Stimulated activated CD8-positive, alpha-beta memory T cell treated with anti-CD3 and anti-CD28 coated beads, Interleukin-2, amount 100 ng/mL, for 48 hours (primary cell): Measurements from ENCODE around the gene KRTAP6-2.

Experiments used
- DNase-seq, 2 donors: peaks; one replicate each; pipeline ENCODE4 v3.0.0-alpha.2; 2020; ENCODE audit warnings: low read depth in 2 of 2

Gene KRTAP6-2

DNA sequence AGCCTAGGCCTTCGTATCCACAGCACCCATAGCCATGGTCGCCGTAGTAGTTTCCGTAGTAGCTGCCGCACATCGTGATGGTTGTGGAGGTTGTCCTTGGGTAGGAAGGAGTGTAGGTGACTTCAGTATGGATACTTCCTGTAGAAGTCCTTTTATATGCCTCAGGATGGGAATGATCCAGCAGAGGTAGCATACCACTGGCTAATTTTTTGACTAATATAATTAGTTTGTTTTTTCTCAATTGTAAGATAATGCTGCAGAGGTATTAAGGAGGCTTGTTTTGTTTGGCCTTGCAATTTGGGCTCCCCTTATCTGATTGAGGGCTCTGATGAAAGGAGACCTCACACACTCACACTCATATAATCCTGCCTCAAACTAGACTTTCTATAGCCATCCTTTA, at the start of gene KRTAP6-2:
KRTAP6-2 (minus strand) TSS at position 101 of the 400 bp plus-strand sequence; CDS start at position 73, 28 bp downstream.
- no peak for DNase-seq

DNA sequence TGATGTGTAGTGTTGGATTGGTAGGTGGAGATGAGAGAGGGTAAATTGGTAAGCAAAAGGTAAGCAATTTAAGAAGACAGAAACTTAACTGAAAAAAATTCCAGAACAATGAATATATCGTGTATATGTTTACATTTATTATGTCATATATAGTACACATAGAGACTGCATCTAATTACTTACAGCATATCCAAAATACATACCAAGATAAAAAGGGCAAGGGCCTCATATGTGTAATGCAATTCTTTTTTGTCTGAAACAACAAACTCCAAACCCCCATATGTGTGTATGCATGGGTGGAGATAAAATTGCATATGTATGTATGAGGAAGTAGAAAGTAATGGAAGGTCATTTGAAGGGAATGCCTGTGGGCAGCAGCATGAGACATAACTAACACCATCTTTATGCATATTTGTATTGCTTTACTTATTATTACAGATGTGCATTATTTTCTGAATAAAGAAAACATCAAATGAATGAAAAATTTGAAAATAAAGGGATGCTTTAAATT, 48.3 kb upstream of the KRTAP6-2 start:
- no peak for DNase-seq

DNA sequence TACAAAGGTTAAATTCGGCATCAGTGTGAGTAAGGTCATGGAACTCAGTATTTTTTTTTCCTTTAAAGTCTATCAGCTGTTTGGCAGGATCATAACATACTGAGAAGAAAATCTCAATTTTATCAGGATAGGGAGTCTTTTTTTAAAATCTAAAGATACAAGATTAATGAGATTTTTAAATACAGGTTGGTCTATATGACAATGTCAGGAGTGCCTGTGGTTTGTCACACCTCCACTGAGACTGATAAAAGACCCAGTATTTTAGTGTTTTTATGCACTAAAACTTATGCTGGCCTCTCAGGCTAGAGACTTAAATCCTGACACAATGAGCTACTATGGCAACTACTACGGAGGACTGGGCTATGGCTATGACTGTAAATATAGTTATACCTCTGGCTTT, 43.9 kb upstream of the KRTAP6-2 start, which contains the start of gene KRTAP20-3:
KRTAP20-3 (plus strand) TSS at position 301 of the 400 bp plus-strand sequence.
- no peak for DNase-seq

- DNase-seq, result no peak
Observed at GRCh38 chr21:30638686-30639085, 40.0 kb upstream of the KRTAP6-2 start.

DNA sequence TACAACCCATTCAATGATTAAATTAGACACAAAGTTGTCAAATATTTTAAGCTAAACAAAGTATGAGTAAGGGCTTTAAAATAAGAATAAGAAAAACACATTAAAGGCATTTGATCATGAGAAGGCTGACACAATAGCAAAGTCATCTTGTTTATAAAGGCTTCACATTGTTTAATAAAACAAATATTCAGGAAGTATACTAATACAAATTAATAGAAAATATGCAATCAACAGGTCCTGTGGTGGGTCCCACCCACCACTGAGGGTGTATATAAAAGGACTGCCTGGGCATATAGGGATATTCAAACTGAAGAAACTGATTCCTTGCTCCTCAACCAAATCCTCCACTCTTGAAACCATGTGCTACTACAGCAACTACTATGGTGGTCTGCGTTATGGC, 36.2 kb upstream of the KRTAP6-2 start, which contains the start of gene KRTAP20-2:
KRTAP20-2 (plus strand) TSS at position 301 of the 400 bp plus-strand sequence; CDS start at position 359, 58 bp downstream.
- no peak for DNase-seq

DNA sequence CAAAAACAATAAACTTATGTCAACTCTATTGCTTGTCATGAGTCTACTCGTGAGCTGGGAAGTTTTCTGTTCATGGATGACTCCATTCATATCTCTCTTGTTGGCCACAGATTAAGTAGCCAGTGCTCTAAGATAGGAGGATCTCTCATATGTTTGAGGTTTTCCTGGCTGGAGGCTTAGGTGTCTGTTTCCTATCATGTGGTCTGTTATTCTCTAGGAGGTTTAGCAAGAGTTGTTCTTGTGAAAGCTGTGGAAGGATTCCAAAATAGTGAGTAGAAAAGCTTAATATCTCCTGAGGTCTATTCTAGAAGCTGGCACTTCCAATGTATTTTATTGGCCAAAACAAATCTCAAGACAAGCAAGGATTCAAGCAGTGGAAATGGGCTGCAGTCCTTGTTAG, 30.5 kb upstream of the KRTAP6-2 start:
- DNase-seq, result no peak

GRCh38 chr21:30628109-30628508, 29.4 kb upstream of the KRTAP6-2 start:
- DNase-seq, result no peak

GRCh38 chr21:30625449-30626165, 26.9 kb upstream of the KRTAP6-2 start:
- DNase-seq, result no peak

GRCh38 chr21:30623362-30623761, 24.7 kb upstream of the KRTAP6-2 start:
- no peak for DNase-seq

- DNase-seq, result no peak
Observed at GRCh38 chr21:30620522-30620921, 21.8 kb upstream of the KRTAP6-2 start, which contains the start of gene KRTAP20-4. Gene KRTAP20-4 (plus strand): TSS chr21:30620627.

DNA sequence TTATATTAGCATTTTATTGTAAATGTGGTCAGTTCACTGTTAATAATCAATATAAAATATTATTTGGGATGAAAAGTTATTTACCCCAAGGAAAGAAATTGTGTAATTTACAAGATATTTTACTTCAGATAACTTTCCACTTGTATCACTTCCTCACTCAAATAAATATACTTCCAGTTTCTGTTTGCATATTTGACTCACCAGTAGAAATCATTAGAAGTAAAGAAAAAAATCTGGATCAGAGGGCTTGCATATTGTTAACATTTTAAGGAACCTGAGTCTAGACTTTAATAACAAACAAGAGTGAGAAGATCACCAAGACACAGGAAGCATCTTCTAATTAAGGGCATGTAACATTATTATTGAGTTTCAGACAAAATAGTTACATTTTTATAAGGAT, 21.4 kb upstream of the KRTAP6-2 start:
- DNase-seq, result no peak

DNA sequence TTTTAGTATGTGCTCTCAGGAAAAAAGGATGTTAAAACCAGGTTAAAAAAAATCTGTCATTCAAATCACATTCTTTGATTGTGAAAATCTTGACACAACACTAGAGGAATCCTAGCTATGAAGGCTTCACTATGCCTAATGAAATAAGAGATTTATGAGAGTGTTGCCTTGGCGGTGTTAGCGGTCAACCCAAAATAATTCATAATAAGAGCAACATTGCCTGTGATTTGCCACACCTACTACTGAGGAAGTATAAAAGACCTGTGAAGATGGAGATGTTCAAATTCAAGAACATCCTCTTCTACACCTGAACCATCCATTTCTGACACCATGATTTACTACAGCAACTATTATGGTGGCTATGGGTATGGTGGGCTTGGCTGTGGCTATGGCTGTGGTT, 17.4 kb upstream of the KRTAP6-2 start, which contains the start of gene KRTAP20-1:
KRTAP20-1 (plus strand) TSS at position 301 of the 400 bp plus-strand sequence; CDS start at position 331, 30 bp downstream.
- DNase-seq, result no peak

- DNase-seq, result no peak
Observed at GRCh38 chr21:30615199-30615598, 16.5 kb upstream of the KRTAP6-2 start.

- no peak for DNase-seq
Observed at GRCh38 chr21:30613836-30614235, 15.1 kb upstream of the KRTAP6-2 start, which contains the start of gene KRTAP6-1. Gene KRTAP6-1 (minus strand): TSS chr21:30613930. CDS start chr21:30613904, 26 bp downstream.

GRCh38 chr21:30612132-30612531, 13.4 kb upstream of the KRTAP6-2 start:
- no peak for DNase-seq

DNA sequence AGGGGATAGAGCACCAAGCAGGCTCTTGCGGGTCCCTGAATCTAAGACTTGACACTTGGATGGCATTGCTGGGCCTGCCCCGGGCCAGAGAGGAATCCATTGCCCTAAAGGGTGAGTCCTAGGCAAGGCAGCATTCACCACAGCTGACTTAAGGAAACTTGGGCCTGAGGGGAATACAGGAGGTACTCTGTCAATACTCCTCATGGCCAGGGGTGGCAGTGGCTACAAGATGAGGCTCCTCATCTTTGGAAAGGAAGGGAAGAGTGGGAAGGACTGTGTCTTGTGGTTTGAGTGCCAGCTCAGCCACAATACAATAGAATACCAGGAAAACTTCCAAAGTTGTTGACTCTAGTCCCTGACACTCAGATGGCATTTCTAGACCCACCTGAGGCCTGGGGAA, 7.3 kb upstream of the KRTAP6-2 start:
- DNase-seq, result no peak

DNA sequence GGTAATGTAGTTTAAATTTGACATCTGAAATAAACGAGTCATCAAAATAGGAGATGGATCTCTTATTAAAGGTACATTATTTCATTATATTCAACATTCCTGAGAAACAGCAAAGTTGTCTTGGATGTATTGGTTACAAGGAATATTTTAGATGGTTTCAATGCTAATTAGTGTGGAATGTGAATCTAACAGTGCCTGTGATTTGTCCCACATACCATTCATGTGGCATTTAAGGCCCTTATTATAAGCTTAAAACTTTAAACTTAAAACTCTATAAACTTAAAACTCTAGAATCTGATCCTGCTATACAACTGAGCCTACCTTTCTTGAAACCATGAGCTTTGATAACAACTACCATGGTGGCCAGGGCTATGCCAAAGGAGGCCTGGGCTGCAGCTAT, 2.1 kb upstream of the KRTAP6-2 start, which contains the start of gene KRTAP22-1:
KRTAP22-1 (plus strand) TSS at position 301 of the 400 bp plus-strand sequence.
- no peak for DNase-seq

- DNase-seq, result no peak
Observed at GRCh38 chr21:30592140-30592539, 6.6 kb downstream of the KRTAP6-2 start, which contains the start of gene KRTAP6-3. Gene KRTAP6-3 (plus strand): TSS chr21:30592440. CDS start chr21:30592446, 6 bp downstream.

- no peak for DNase-seq
Observed at GRCh38 chr21:30590297-30590696, 8.4 kb downstream of the KRTAP6-2 start, which contains the start of gene KRTAP22-2. Gene KRTAP22-2 (minus strand): TSS chr21:30590397.

- no peak for DNase-seq
Observed at GRCh38 chr21:30582870-30583269, 15.8 kb downstream of the KRTAP6-2 start.

DNA sequence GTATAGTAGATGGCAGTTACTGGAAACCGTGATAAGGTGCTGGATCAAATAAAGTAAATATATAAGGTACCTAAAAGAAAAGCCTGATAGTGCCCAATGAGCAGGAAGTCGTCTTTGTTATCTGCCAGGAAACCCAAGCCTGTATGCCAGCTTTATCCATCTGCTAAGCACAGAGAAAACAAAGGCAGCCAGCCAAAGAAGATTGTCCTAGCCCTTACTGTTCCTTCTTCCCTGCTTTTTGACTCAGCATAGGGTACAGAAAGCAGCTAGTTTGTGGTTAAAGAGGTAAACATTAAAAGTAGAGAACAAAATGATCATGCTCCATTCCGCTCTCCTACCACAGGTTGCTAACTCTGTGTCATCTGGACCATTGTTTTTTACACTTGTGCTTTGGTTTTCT, 18.6 kb downstream of the KRTAP6-2 start:
- no peak for DNase-seq

GRCh38 chr21:30579346-30579745, 19.4 kb downstream of the KRTAP6-2 start:
- no peak for DNase-seq

GRCh38 chr21:30577766-30578165, 20.9 kb downstream of the KRTAP6-2 start:
- no peak for DNase-seq
